Measurements from ENCODE around the gene PRDX6.
"Not testable (repeated sequence)": the region's sequence is repeated elsewhere in the genome, so short reads cannot be mapped to it uniquely, and the experiment has no call there.

The PRDX6 gene

GRCh38 chr1:173477286-173478093, at the start of gene PRDX6:
PRDX6 (plus strand) TSS chr1:173477335; CDS start chr1:173477398, 63 bp downstream.
- peak; percentile 93 for DNase-seq

GRCh38 chr1:173429471-173430402, 47.4 kb upstream of the PRDX6 start:
- DNase-seq, result peak; percentile 95

- DNase-seq, result no peak
Observed at GRCh38 chr1:173430677-173431303, 46.3 kb upstream of the PRDX6 start.

GRCh38 chr1:173431304-173432045, 45.7 kb upstream of the PRDX6 start:
- peak; percentile 96 for DNase-seq

- no peak for DNase-seq
Observed at GRCh38 chr1:173432331-173432730, 44.8 kb upstream of the PRDX6 start.

- no peak for DNase-seq
Observed at GRCh38 chr1:173433751-173434326, 43.3 kb upstream of the PRDX6 start.

- DNase-seq, result no peak
Observed at GRCh38 chr1:173436841-173437428, 40.2 kb upstream of the PRDX6 start.

- no peak for DNase-seq
Observed at GRCh38 chr1:173438675-173439074, 38.5 kb upstream of the PRDX6 start.

- DNase-seq, result no peak
Observed at GRCh38 chr1:173440430-173440829, 36.7 kb upstream of the PRDX6 start.

- DNase-seq, result no peak
Observed at GRCh38 chr1:173444757-173445156, 32.4 kb upstream of the PRDX6 start.

- no peak for DNase-seq
Observed at GRCh38 chr1:173445164-173445563, 32.0 kb upstream of the PRDX6 start.

GRCh38 chr1:173445656-173446055, 31.5 kb upstream of the PRDX6 start:
- DNase-seq, result no peak

GRCh38 chr1:173447224-173447623, 29.9 kb upstream of the PRDX6 start:
- no peak for DNase-seq

GRCh38 chr1:173448945-173449344, 28.2 kb upstream of the PRDX6 start:
- DNase-seq, result no peak

GRCh38 chr1:173451981-173452380, 25.2 kb upstream of the PRDX6 start:
- no peak for DNase-seq

GRCh38 chr1:173453982-173454381, 23.2 kb upstream of the PRDX6 start:
- no peak for DNase-seq

GRCh38 chr1:173454966-173455524, 22.1 kb upstream of the PRDX6 start:
- no peak for DNase-seq

- DNase-seq, result no peak
Observed at GRCh38 chr1:173459885-173460284, 17.2 kb upstream of the PRDX6 start.

- DNase-seq, result not testable (repeated sequence)
Observed at GRCh38 chr1:173462666-173463065, 14.5 kb upstream of the PRDX6 start.

GRCh38 chr1:173464185-173464584, 12.9 kb upstream of the PRDX6 start:
- not testable (repeated sequence) for DNase-seq

GRCh38 chr1:173467426-173467825, 9.7 kb upstream of the PRDX6 start:
- no peak for DNase-seq

All from hematopoietic multipotent progenitor cell treated with erythropoietin and hydrocortisone succinate and interleukin-3 and kit ligand, for 6 days (in vitro differentiated cells).